DMS114 treated with DMSO at 0.1 percent for 48 hours (cell line): ENCODE measurements around the gene NAT9.

Source experiments
- DNase-seq: peaks from one replicate; lab custom pipeline; 2025; ENCODE audit not compliant: unreplicated experiment; lab: John Stamatoyannopoulos, UW

Gene NAT9

GRCh38 chr17:74780443-74781238 lies 4.5 kb upstream of the NAT9 start:
- peak; percentile 35 for DNase-seq

GRCh38 chr17:74779948-74780400 lies 3.8 kb upstream of the NAT9 start:
- no peak for DNase-seq

DNA sequence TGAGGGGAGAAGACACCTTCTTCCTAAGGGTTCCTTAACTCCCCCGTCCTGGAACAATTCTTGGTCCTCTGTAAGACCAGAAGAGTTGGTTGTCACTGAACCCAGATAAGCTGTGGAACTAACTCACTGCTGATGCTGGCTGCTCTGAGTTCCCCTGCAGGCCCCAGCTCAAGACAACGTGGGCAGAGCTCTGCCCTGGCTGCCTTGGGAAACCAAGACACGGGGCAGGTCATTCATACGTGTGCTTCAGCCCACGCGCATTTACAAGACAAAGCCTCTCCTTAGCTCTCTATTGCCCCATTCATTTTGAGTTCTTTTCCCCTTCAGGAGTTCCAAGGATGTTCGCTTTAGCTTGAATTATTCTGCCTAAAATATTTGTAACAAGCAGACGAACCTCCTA lies 3.4 kb upstream of the NAT9 start:
- no peak for DNase-seq

DNA sequence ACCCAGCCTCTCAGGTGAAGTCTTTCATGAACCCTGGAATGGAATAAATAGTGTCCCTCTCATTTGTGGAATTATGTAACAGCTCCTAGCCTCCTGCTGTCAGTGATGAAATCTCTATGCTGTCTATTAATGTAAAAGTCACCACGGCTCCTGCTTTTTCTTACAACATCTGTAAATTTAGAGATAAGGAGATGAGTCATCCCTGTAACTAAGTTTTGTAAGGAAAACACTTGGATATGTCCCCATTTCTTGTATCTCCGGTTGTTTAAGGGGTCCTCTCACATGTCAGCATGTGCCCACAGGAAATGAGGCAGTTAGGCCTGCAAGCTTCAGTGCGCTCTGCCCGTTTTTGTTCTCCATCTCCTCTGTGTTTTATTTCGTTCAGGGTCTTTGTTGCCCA lies 2.8 kb upstream of the NAT9 start:
- no peak for DNase-seq

DNA sequence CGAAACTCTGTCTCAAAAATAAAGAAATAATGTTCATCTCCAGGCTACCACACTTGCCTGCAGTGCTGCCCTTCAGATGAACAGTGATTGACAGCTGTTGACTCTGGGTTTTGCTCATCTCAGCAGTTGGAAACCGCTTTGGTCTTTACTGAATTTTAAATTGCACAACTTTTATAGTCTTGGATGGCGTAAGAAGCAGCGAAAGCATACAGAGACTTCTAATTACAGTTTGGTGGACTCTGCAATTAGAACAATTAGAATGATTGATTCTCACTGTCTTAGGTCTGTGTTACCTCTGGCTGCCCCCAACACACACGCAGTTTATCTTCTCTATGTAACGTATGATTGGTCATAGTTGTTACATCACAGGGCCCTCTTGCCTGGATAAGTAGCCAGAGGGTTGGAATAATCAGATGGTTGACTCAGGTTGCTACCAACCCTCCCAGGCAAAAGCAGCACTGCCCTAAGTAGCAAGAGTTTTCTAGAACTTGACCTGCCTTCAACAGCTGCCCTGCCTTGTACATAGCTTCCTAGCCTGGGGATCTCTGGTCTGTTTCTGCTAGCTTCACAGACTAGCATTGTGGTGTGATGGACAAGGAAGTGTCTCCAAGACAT lies 1.9 kb upstream of the NAT9 start:
- no peak for DNase-seq

DNA sequence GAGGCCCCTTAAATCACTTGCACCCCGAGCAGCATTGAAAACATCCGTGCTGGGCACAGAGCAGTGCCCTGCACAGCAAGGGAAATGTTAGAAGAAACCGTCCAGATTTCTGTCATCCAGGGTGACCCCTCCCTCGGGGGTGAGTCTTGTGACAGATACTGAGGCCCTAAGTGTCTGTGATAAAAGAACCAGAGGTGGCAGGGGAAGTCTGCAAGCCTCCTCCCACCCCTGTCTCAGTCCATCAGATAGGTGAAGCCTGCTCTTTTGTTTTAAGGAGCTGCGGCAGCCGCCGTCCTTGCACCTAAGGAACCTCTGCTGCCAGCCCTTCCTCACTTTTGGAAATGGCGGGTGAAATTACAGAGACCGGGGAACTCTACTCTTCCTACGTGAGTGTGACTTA lies 845 bp upstream of the NAT9 start:
- DNase-seq: no peak

DNA sequence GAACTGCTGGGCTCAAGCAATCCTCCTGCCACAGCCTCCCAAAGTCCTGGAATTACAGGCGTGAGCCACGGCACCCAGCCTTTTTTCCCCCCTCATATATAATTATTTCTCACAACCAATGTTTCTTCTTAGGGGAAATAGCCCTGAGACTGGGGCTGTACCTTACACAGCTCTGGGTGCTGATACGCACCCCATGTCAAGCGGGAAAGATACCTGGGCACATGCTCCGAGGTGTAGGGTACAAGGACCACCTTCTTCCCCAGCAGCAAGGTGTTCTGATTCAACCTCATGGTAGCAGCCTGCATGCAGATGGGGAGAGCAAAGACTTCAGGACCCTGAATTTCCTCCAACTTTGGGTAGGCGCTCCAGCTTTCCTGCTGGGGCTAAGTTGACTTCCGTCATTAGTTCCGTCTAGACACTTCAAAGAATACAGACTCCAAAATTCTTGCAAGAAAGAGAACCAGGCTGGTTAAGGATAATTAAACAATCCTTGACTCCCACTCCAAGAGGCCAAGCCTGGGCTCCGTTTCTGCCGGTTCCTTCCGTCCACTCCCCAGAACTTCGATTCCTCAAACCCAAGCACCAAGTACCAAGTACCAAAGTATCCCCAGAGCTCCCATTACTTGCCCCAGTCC lies 619 bp downstream of the NAT9 start:
- no peak for DNase-seq

GRCh38 chr17:74773871-74774286 lies 2.3 kb downstream of the NAT9 start:
- DNase-seq: no peak

- no peak for DNase-seq
Measured at GRCh38 chr17:74773414-74773813, 2.7 kb downstream of the NAT9 start.

- DNase-seq: no peak
Measured at GRCh38 chr17:74772053-74772452, 4.1 kb downstream of the NAT9 start.

- DNase-seq: no peak
Measured at GRCh38 chr17:74771319-74771914, 4.7 kb downstream of the NAT9 start.

GRCh38 chr17:74770498-74771318 lies 5.4 kb downstream of the NAT9 start:
- DNase-seq: peak; percentile 9

DNA sequence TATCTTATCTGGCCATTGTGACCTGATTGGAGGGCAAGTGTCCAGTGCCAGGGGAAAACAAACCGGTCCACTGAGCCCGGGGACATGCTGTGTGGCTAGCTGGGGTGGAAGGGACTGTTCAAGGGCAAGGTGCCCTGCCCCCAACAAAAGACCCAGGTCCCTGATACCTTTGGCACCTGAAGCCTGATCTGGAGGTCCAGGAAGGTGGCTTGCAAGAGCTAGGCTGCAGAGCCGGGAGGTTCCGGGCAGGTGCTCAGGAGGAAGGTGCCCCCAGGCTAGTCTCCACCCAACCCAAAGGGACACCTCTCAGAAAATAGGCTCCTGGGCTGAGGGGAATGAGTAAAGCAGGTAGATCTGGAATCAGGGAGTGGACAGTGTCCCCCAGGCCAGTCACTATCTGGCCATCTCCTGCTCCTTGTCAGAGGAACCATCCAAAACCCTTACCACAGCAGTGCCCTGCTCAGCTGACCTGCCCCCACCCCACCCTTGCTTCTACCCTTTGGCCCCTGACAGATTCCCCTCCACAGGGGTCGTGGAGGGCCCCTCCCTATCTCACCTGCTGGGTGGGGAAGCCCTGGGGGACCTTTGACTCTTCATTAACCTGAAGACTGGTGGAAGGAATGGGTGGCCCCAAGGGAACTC lies 6.2 kb downstream of the NAT9 start:
- no peak for DNase-seq

GRCh38 chr17:74769266-74769855 lies 6.8 kb downstream of the NAT9 start:
- no peak for DNase-seq

DNA sequence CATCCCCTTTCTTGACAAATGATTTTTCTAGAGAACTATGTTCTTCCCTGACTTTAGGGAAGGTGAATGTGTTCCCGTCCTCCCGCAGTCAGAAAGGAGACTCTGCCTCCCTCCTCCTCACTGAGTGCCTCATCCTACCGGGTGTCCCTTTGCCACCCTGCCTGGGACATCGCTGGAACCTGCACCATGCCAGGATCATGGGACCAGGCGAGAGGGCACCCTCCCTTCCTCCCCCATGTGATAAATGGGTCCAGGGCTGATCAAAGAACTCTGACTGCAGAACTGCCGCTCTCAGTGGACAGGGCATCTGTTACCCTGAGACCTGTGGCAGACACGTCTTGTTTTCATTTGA lies 7.4 kb downstream of the NAT9 start:
- DNase-seq: no peak

DNA sequence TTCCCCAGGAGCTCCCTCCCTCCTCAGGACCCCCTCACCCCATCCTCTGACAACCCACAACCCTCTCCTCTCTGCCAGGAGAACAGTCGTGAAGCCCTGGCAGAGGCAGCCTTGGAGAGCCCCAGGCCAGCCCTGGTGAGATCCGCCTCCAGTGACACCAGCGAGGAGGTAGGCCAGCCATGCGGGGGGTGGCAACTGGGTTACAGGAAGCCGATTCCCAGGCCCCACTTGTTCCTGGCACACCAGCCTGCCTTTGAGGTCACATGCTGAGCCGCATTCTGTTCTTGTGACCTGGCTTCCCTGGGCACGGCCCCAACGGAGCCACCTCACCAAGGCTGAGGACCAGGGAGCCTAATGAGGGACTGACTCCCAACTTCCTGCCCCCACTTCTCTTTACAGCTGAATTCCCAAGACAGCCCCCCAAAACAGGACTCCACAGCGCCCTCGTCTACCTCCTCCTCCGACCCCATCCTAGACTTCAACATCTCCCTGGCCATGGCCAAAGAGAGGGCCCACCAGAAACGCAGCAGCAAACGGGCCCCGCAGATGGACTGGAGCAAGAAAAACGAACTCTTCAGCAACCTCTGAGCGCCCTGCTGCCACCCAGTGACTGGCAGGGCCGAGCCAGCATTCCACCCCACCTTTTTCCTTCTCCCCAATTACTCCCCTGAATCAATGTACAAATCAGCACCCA lies 7.9 kb downstream of the NAT9 start:
- DNase-seq: no peak

- DNase-seq: no peak
Measured at GRCh38 chr17:74767111-74767516, 9.0 kb downstream of the NAT9 start.

- no peak for DNase-seq
Measured at GRCh38 chr17:74766413-74766812, 9.7 kb downstream of the NAT9 start.

GRCh38 chr17:74764751-74765286 lies 11.3 kb downstream of the NAT9 start:
- DNase-seq: no peak
